NOMO-1 treated with DMSO at 0.1 percent for 48 hours (cell line): ENCODE measurements around the gene MYO9A.
"Not testable (repeated sequence)": the region's sequence is repeated elsewhere in the genome, so short reads cannot be mapped to it uniquely, and the experiment has no call there.

Experiments used
- DNase-seq: peaks from one replicate; lab custom pipeline; 2025; ENCODE audit not compliant: unreplicated experiment; lab: John Stamatoyannopoulos, UW

MYO9A gene

GRCh38 chr15:72092006-72092405 is 25.9 kb downstream of the MYO9A start:
- no peak for DNase-seq

- no peak for DNase-seq
Measured at GRCh38 chr15:72086920-72087648, 30.9 kb downstream of the MYO9A start.

GRCh38 chr15:72086010-72086697 is 31.8 kb downstream of the MYO9A start:
- no peak for DNase-seq

GRCh38 chr15:72082176-72082575 is 35.8 kb downstream of the MYO9A start:
- DNase-seq: no peak

- DNase-seq: no peak
Measured at GRCh38 chr15:72078887-72079286, 39.1 kb downstream of the MYO9A start.

- no peak for DNase-seq
Measured at GRCh38 chr15:72077950-72078349, 40.0 kb downstream of the MYO9A start.

GRCh38 chr15:72074335-72075060 is 43.5 kb downstream of the MYO9A start:
- no peak for DNase-seq

GRCh38 chr15:72071448-72071825 is 46.5 kb downstream of the MYO9A start:
- not testable (repeated sequence) for DNase-seq

GRCh38 chr15:72070817-72071447 is 47.0 kb downstream of the MYO9A start:
- DNase-seq: no peak

GRCh38 chr15:72068856-72069255 is 49.1 kb downstream of the MYO9A start:
- no peak for DNase-seq

- DNase-seq: no peak
Measured at GRCh38 chr15:72065801-72066200, 52.1 kb downstream of the MYO9A start.

GRCh38 chr15:72063186-72063585 is 54.8 kb downstream of the MYO9A start:
- DNase-seq: no peak

GRCh38 chr15:72062319-72062718 is 55.6 kb downstream of the MYO9A start:
- no peak for DNase-seq

GRCh38 chr15:72060687-72061250 is 57.2 kb downstream of the MYO9A start:
- no peak for DNase-seq

GRCh38 chr15:72058585-72058984 is 59.4 kb downstream of the MYO9A start:
- DNase-seq: no peak

- no peak for DNase-seq
Measured at GRCh38 chr15:72057548-72058091, 60.3 kb downstream of the MYO9A start.

- DNase-seq: not testable (repeated sequence)
Measured at GRCh38 chr15:72056217-72056616, 61.7 kb downstream of the MYO9A start.

- not testable (repeated sequence) for DNase-seq
Measured at GRCh38 chr15:72053297-72053696, 64.7 kb downstream of the MYO9A start.

- no peak for DNase-seq
Measured at GRCh38 chr15:72050700-72051099, 67.2 kb downstream of the MYO9A start.

- no peak for DNase-seq
Measured at GRCh38 chr15:72047020-72047419, 70.9 kb downstream of the MYO9A start.

- no peak for DNase-seq
Measured at GRCh38 chr15:72044956-72045355, 73.0 kb downstream of the MYO9A start.
